Adrenal gland (tissue), 5 donors: ENCODE measurements around the gene WNT7B.

Experiments used
- CTCF ChIP-seq, 6 experiments: fragments of 450-650 bp in 4 of 6; fragments of 200-600 bp in 2 of 6; sonication (generic) in 1 of 6; IDR thresholded peaks; 1 replicate in 5 of 6; 2 replicates in 1 of 6; pipeline versions ENCODE4 v1.5.1 to v1.8.0; 2016 to 2021; ENCODE audit warnings: antibody characterized with exemption in 6 of 6, mild to moderate bottlenecking in 2 of 6, moderate library complexity in 1 of 6
- POLR2A ChIP-seq, 2 donors: fragments of 450-650 bp; IDR thresholded peaks; one replicate each; pipeline ENCODE4 v1.6.1; 2017; ENCODE audit warnings: antibody characterized with exemption in 2 of 2, mild to moderate bottlenecking in 2 of 2, moderate library complexity in 1 of 2
- donor health status: DM: no; HTN: no; CAD: no.

GRCh38 chr22:45997077-45997776, 20.3 kb upstream of the WNT7B start:
- TF ChIP-seq CTCF (IDR thresholded peaks at IDR 0.05) (no peak), POLR2A (IDR thresholded peaks at IDR 0.05) (peak in 1 of 2 donors; percentile 55)
